ENCODE data around the gene DOCK9.

The DOCK9 gene

DNA sequence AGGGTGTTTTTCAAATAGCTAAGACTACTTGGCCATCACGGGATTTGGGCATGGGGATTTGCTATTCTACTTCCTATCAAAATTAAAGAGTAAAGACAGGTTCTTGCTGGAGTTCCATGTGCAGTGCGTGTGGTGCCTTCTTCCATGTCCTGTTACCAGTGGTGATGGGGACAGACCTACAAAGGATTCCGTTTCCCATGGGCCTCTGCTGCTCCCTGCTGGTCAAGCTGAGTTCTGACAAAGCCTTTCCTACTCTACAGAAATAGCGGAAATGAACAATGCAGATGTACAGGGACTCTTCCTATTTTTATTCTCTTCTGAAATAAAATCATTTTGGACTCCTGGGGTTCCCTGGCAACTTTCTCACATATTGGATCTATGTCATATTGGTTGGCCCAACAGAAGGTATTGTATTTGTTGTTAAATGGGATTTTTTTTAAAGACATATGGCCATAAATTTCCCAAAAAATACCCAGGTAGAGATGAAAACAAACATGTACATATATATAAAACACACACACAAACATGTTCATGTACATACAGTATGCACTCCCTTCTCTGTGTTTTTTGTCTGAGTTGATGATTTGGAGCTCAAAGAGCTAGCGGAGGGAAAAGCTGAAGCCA, 134.9 kb downstream of the DOCK9 start:
- DNase-seq: peak; percentile 84

DNA sequence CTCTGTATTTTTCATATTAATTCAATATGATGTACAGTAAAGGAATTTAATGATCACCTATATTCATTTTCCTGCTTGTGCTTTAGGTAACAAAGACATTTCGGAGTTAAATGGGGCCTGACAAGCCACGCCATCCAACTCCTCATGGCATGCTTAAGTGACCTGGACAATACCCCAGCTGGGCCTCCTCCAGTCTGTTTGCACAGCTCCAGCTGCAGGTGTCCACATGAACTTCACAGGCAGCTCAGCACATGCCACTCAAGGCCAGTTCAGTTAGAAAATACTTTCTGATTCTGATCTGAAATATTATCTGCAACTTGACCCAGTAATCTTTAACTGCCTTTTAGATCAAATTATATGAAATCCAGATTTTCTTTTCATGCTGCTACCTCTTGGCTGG, 135.8 kb downstream of the DOCK9 start:
- DNase-seq: no peak

- DNase-seq: peak; percentile 67
Observed at GRCh38 chr13:98839856-98840769, 137.8 kb downstream of the DOCK9 start.

GRCh38 chr13:98838776-98839175, 139.1 kb downstream of the DOCK9 start:
- DNase-seq: no peak

GRCh38 chr13:98837896-98838295, 140.0 kb downstream of the DOCK9 start:
- DNase-seq: no peak

DNA sequence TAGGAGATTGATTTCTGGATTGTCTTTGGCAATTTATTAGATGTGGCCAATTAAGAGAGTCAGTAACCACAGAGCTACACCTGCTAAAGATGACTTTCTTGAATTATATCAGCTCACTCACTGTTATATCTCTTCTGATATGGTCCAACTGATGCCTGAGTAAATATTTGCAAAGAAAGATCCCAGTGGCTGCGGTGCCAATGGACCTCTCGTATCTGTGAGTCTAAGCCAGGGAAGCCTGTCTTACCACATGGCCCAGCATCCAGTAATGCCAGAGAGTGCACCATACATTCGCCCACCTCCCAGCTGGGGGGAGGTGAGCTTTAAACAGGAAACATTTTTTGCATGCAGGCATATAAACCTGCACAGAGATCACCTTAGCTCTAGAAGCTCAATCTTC, 142.7 kb downstream of the DOCK9 start:
- no peak for DNase-seq

GRCh38 chr13:98834254-98834960, 143.5 kb downstream of the DOCK9 start:
- no peak for DNase-seq

DNA sequence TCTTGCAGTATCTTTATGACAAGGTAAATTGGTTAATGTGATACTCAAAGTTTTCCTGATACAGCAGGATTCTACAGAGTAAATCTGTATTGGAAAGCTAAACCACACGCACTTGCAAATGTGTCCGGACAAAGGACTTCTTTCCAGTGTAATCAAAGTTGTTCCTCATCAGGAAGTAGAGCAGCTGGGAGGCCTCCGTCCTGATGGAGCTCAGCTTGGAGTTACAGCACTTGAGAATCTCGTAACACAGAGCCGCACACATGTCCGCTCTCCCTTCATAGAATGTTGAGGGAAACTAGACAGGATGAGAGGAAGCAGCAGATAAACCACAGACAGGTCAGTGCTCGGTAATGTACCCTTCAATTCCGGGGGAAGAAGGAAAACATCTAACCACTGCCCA, 146.6 kb downstream of the DOCK9 start:
- DNase-seq: no peak

GRCh38 chr13:98829541-98829940, 148.3 kb downstream of the DOCK9 start:
- no peak for DNase-seq

DNA sequence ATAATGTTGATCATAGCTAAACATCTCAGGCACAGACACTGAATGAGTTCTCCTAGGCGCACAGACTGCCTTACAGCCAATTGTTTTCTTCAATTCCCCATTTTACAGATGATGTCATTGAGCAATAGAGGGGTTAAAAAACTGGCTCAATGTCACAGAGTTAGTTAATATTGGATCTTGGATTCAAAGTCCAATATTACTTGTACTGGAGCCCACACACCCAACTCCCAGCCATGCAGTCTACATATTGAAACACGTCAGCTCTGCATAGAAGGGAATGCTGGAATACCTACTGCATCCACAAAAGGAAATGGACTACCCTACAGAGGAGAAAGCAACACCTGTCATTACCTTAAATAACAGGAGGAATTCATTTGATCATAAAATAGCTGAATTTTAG, 149.2 kb downstream of the DOCK9 start:
- DNase-seq: no peak

DNA sequence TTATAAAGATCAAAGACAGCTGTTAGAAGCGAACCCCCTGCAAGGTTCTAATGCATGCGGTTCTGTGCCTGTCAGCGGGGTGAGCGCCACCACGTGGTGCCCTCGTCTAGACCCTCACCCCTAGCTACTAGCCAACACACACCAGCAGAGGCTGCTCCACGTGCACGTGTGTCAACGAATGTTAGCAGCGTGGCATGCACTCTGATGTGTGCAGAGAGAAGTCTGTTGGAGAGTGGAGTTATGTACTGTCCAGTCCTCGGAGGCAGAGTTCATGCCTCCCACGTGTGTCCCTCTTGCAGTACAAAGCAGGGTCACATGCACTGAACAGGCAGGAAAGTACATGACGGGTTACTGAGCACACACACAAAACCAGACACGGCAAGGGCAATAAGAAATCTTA, 150.4 kb downstream of the DOCK9 start:
- no peak for DNase-seq

DNA sequence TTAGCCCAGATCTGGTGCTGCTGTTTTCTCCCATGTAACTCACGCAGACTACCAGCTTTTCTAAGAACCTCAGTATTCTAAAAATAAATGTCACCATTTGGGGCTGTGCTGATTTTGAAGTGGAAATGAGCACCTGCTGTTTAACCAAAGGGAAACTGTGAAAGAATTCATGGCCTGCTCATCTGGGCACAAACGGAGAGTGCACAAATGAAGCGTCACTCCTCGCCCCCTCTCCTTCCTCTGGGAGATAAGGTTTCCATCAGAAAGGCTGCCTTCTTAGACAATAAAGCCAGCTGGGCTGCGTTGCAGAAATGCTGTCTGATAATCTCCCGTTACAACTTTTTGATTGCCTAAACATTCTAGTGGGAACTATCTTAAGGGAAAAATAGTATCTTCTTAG, 151.7 kb downstream of the DOCK9 start:
- no peak for DNase-seq

DNA sequence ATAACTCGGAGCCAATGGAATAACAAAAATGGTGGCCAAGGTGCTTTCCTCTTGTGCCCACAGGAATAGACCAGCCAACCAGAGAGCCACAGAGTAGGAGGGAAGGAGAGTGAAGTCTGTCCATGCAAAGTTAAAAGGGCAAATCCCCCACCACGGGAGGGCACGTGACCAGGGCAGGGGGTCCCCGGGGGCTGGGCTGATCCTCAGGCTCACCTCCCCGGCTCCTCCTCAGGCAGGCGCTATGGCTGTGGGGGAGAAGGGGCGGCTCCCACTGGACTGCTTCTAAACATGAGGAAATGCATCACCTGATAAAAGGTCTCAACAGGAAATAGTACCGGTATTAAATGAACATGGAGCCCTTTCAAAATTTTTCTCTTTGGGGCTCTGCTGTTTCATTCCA, 152.2 kb downstream of the DOCK9 start:
- DNase-seq: no peak

GRCh38 chr13:98824376-98825160, 153.3 kb downstream of the DOCK9 start:
- DNase-seq: no peak

- no peak for DNase-seq
Observed at GRCh38 chr13:98823442-98823841, 154.4 kb downstream of the DOCK9 start.

DNA sequence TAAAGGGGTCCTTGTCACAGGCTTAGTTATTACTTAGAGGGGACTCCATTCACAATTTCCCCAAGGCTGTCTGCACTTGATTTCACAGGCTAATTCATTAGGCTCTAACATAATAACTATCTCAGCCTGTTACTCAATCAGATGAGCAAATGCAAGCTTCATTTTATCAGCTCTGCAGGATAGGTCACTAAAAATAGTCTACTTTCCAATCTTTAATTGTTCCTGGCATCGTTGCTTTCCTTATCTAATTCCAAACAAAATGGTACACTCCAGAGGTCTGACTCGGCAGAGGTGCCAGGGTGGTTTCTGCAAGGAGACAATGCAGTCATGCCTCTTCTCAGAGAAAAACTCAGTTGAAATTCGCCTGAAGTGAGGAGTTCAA, 155.6 kb downstream of the DOCK9 start:
- DNase-seq: no peak

DNA sequence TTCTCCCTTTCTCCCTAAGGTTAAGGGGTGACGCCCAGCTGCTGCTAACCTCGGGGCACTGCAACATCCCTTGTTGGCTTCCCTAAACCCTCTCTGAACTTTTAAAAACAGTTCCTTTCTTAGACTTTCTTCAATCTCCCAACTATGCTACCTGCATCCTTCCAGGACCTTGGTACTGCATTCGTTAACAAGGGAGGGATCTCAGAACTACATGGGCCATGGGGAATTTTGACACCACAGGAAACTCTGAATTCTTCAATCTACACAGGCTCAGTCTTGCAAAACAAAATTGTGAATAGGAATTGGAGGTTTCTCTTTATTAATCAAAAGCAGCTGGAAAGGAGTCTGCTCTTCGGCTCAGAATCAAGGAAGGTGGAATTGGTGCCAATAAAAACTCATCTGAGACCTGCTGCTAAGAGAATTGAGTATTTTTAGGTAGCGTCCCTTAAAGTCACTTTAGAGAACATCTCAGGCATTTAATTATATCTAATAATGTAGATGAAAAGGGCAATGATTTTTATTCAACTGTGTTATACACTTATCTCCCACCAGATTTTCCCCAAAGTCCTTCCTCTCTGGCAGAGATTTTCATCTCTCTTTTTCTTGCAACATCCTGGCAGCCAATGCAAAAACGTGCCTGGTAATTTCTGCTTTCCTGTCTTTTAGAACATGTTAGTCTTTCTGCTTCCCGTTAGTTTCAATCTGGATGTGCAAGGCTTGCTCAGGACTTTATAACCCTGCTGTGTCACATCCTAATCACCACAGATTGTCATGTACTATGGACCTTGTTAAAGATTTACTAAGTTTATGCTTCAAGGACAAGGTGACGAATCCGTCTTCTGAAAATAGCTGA, 156.3 kb downstream of the DOCK9 start:
- no peak for DNase-seq

GRCh38 chr13:98820744-98821371, 157.0 kb downstream of the DOCK9 start:
- no peak for DNase-seq

DNA sequence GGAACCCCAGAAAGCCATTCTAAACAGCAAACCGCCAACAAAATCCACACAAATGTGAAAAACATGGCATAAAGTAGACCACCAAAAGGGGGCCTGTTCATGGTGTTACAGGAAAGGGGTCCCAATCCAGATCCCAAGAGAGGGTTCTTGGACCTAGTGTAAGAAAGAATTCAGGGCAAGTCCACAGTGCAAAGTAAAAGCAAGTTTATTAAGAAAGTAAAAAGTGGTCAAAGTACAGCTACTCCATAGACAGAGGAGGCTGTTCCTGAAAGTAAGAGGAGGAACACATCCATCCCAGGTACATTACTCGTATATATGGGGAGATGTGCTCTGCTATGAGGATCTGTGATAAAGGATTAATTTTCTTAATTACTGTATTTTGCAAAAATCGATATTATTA, 157.6 kb downstream of the DOCK9 start:
- DNase-seq: no peak

- DNase-seq: no peak
Observed at GRCh38 chr13:98819382-98820010, 158.4 kb downstream of the DOCK9 start.

DNA sequence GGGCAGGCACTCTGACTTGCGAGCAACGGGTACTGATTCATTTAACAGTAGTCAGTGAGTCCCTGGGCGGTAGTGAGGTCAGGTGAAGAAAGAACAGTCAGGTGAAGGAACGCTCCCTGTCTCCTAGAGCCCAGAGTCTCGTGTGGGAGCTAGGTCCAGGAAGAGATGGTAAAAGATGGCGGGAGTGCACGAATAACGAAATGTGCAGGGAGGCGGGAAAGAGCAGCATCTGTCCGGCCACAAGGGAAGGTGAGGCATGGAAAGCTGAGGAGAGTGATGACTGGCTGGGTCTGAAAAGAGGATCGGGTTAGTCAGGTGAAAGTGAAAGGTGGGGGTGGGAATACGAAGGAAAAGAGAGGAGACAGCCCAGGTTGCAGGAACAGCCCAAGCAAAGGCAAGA, 161.5 kb downstream of the DOCK9 start:
- no peak for DNase-seq

Measured in femur (tissue), 1 donor.